K562 (cell line): ENCODE measurements around the gene EPB41L4A. TPM values are rescaled to one million over a fixed set of nuclear protein-coding genes. Genes with fewer than 3 reads are reported as not detected.

Experiments used
- AFF1 ChIP-seq, 2 experiments: fragments of 450-650 bp; IDR thresholded peaks; 2 replicates each; pipeline ENCODE4 v1.6.1; 2018; ENCODE audit warnings: mild to moderate bottlenecking in 2 of 2, low read depth in 1 of 2; ENCODE audit not compliant: partially characterized antibody in 2 of 2
- ETV5 ChIP-seq: sonication (generic); formaldehyde crosslinking; IDR thresholded peaks from 2 replicates; pipeline ENCODE4 v1.4.0; 2020; ENCODE audit warnings: low read depth, mild to moderate bottlenecking, missing genetic modification reagents
- HDAC8 ChIP-seq: fragments of 450-650 bp; IDR thresholded peaks from 2 replicates; pipeline ENCODE4 v1.6.1; 2016; ENCODE audit warnings: mild to moderate bottlenecking, missing genetic modification characterization, moderate library complexity, missing compliant biosample characterization
- HEY1 ChIP-seq: fragments of 250-450 bp; sonication (Bioruptor Pico); IDR thresholded peaks from 2 replicates; pipeline ENCODE4 v1.5.0; 2020; ENCODE audit warnings: mild to moderate bottlenecking, moderate library complexity, borderline replicate concordance
- KAT7 ChIP-seq: sonication (generic); formaldehyde crosslinking; IDR thresholded peaks from 2 replicates; pipeline ENCODE4 v1.8.0; 2022; ENCODE audit warnings: missing genetic modification reagents, mild to moderate bottlenecking, borderline replicate concordance
- MNT ChIP-seq, 2 experiments: fragments of 450-650 bp; conservative IDR thresholded peaks; 2 replicates each; pipeline ENCODE4 v1.6.1; 2017; ENCODE audit warnings: mild to moderate bottlenecking in 2 of 2, moderate library complexity in 2 of 2
- ZNF407 ChIP-seq: fragments of 450-650 bp; IDR thresholded peaks from 2 replicates; pipeline ENCODE4 v1.6.1; 2016; ENCODE audit warnings: low read depth
- ZNF436 ChIP-seq: fragments of 250-450, 450-650 bp; sonication (Bioruptor Pico); formaldehyde crosslinking; IDR thresholded peaks from 2 replicates; pipeline ENCODE4 v1.7.0; 2020; ENCODE audit warnings: mild to moderate bottlenecking
- polyA plus RNA-seq, 8 experiments: library from polyadenylated mRNA; depleted of rRNA in 4 of 8; stranded (reverse) in 5 of 8; unstranded in 3 of 8; fragments of >200 nt; fragmentation: Nextera tagmentation in 2 of 8; fragmentation: Illumina TruSeq in 1 of 8; extraction: Ambion mirVana in 2 of 8; extraction: Trizol in 1 of 8; gene quantifications; 2 replicates each; pipeline versions ENCODE4 v1.2.1 to v1.2.3, GENCODE V29; 2011 to 2014; ENCODE audit warnings: inconsistent platforms in 1 of 8, missing spikeins in 1 of 8
- total RNA-seq, 7 experiments: library from RNA; depleted of rRNA in 6 of 7; stranded (reverse); fragments of >200 nt in 6 of 7; fragmentation: Illumina TruSeq in 2 of 7; extraction: Trizol in 2 of 7; gene quantifications; 2 replicates each; pipeline versions ENCODE4 v1.2.1 to v1.2.3, GENCODE V29; 2011 to 2021; ENCODE audit warnings: low replicate concordance in 1 of 7

EPB41L4A gene
- total and polyA plus RNA-seq, 9 of the 15 experiments (the other 6 are each of a cell fraction or from before 2014, with no cell fraction given), result 0.04 to 0.35 (median 0.12) TPM; not detected in 3

- TF ChIP-seq ZNF407 (no peak), HDAC8 (tag) (no peak), AFF1 (IDR thresholded peaks at IDR 0.05; ENCODE audit: low read depth in 1 of 2, partially characterized antibody in 2 of 2) (no peak), ETV5 (CRISPR knock-in tag) (no peak), KAT7 (no peak), MNT (conservative IDR thresholded peaks at IDR 0.05) (no peak), ZNF436 (CRISPR knock-in tag) (no peak), HEY1 (CRISPR knock-in tag) (no peak)
These were observed 37.6 kb downstream of the EPB41L4A start (continued) for GRCh38 chr5:112381521-112381920.
